Measurements from ENCODE around the gene SH3RF3.
A peak's percentile ranks its signal among the peaks of the same experiment; 100 is the strongest.

Gene SH3RF3

DNA sequence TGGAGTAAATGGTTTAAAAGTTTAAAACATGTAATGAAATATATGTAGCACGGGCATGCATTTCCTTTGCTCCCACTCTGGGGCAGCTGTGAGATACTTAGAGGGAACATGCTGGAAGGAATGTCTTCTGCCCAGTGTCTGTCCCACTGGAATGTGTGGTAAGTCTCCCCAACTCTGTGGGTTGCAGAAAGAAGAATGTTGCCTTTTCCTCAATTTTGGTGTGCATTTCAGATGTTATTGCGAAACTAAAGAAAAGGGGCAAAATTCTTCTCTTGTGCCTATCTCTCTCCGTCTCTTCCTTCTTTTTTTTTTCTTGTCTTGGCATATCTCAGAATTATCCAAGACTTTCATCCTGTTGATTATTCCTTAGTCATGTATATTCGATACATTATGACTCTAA is 201.1 kb downstream of the SH3RF3 start:
- ATAC-seq: no peak
- TF ChIP-seq TCF4 (CRISPR knock-in tag; IDR thresholded peaks at IDR 0.05; ENCODE audit: borderline replicate concordance) (no peak), SNAI2 (CRISPR knock-in tag; IDR thresholded peaks at IDR 0.05) (no peak), TOX (CRISPR knock-in tag; IDR thresholded peaks at IDR 0.05; ENCODE audit: borderline replicate concordance) (no peak), BACH2 (CRISPR knock-in tag; IDR thresholded peaks at IDR 0.05; ENCODE audit: borderline replicate concordance) (no peak), ZNF8 (CRISPR knock-in tag; IDR thresholded peaks at IDR 0.05) (no peak), ZFP3 (CRISPR knock-in tag; IDR thresholded peaks at IDR 0.05) (no peak), GLIS3 (CRISPR knock-in tag; IDR thresholded peaks at IDR 0.05) (no peak)
- TF ChIP-seq, protein P1, sequence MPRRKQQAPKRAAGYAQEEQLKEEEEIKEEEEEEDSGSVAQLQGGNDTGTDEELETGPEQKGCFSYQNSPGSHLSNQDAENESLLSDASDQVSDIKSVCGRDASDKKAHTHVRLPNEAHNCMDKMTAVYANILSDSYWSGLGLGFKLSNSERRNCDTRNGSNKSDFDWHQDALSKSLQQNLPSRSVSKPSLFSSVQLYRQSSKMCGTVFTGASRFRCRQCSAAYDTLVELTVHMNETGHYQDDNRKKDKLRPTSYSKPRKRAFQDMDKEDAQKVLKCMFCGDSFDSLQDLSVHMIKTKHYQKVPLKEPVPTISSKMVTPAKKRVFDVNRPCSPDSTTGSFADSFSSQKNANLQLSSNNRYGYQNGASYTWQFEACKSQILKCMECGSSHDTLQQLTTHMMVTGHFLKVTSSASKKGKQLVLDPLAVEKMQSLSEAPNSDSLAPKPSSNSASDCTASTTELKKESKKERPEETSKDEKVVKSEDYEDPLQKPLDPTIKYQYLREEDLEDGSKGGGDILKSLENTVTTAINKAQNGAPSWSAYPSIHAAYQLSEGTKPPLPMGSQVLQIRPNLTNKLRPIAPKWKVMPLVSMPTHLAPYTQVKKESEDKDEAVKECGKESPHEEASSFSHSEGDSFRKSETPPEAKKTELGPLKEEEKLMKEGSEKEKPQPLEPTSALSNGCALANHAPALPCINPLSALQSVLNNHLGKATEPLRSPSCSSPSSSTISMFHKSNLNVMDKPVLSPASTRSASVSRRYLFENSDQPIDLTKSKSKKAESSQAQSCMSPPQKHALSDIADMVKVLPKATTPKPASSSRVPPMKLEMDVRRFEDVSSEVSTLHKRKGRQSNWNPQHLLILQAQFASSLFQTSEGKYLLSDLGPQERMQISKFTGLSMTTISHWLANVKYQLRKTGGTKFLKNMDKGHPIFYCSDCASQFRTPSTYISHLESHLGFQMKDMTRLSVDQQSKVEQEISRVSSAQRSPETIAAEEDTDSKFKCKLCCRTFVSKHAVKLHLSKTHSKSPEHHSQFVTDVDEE (CRISPR knock-in tag; IDR thresholded peaks at IDR 0.05): no peak
- TF ChIP-seq, protein P2, sequence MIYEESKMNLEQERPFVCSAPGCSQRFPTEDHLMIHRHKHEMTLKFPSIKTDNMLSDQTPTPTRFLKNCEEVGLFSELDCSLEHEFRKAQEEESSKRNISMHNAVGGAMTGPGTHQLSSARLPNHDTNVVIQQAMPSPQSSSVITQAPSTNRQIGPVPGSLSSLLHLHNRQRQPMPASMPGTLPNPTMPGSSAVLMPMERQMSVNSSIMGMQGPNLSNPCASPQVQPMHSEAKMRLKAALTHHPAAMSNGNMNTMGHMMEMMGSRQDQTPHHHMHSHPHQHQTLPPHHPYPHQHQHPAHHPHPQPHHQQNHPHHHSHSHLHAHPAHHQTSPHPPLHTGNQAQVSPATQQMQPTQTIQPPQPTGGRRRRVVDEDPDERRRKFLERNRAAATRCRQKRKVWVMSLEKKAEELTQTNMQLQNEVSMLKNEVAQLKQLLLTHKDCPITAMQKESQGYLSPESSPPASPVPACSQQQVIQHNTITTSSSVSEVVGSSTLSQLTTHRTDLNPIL (CRISPR knock-in tag; IDR thresholded peaks at IDR 0.05; ENCODE audit: low read depth): no peak
- TF ChIP-seq, protein P3, sequence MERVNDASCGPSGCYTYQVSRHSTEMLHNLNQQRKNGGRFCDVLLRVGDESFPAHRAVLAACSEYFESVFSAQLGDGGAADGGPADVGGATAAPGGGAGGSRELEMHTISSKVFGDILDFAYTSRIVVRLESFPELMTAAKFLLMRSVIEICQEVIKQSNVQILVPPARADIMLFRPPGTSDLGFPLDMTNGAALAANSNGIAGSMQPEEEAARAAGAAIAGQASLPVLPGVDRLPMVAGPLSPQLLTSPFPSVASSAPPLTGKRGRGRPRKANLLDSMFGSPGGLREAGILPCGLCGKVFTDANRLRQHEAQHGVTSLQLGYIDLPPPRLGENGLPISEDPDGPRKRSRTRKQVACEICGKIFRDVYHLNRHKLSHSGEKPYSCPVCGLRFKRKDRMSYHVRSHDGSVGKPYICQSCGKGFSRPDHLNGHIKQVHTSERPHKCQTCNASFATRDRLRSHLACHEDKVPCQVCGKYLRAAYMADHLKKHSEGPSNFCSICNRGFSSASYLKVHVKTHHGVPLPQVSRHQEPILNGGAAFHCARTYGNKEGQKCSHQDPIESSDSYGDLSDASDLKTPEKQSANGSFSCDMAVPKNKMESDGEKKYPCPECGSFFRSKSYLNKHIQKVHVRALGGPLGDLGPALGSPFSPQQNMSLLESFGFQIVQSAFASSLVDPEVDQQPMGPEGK (CRISPR knock-in tag; IDR thresholded peaks at IDR 0.05; ENCODE audit: borderline replicate concordance): no peak

DNA sequence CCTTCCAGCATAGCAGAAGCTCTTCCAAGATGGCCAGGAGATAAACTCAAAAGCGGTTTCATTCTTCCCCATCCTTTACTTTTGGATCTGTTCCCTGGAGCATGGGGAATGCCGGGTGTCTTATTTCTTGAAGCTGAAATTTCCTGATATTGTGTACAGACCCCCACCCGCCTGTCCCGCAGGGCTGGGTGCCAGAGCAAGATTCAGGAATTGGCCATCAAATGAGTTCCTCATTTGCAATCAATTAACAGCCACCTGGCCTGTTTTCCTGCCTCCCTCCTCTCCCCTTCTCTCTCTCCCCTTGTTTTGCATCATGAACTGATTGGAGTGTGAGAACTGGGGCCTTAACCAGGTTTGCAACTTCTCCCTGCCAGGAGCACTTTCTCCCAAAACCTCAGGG is 202.1 kb downstream of the SH3RF3 start:
- no peak for TF ChIP-seq OSR1 (CRISPR knock-in tag; IDR thresholded peaks at IDR 0.05)
- TF ChIP-seq ESRRG (CRISPR knock-in tag; IDR thresholded peaks at IDR 0.05): no peak
- TF ChIP-seq ZNF70 (CRISPR knock-in tag; IDR thresholded peaks at IDR 0.05): no peak
- no peak for TF ChIP-seq ZFP30 (CRISPR knock-in tag; IDR thresholded peaks at IDR 0.05)
- TF ChIP-seq PPARA (CRISPR knock-in tag; IDR thresholded peaks at IDR 0.05; ENCODE audit: borderline replicate concordance): no peak
- TF ChIP-seq BACH2 (CRISPR knock-in tag; IDR thresholded peaks at IDR 0.05; ENCODE audit: borderline replicate concordance): no peak
- no peak for TF ChIP-seq RARB (CRISPR knock-in tag; IDR thresholded peaks at IDR 0.05)
- TF ChIP-seq TCF4 (CRISPR knock-in tag; IDR thresholded peaks at IDR 0.05; ENCODE audit: borderline replicate concordance): no peak

DNA sequence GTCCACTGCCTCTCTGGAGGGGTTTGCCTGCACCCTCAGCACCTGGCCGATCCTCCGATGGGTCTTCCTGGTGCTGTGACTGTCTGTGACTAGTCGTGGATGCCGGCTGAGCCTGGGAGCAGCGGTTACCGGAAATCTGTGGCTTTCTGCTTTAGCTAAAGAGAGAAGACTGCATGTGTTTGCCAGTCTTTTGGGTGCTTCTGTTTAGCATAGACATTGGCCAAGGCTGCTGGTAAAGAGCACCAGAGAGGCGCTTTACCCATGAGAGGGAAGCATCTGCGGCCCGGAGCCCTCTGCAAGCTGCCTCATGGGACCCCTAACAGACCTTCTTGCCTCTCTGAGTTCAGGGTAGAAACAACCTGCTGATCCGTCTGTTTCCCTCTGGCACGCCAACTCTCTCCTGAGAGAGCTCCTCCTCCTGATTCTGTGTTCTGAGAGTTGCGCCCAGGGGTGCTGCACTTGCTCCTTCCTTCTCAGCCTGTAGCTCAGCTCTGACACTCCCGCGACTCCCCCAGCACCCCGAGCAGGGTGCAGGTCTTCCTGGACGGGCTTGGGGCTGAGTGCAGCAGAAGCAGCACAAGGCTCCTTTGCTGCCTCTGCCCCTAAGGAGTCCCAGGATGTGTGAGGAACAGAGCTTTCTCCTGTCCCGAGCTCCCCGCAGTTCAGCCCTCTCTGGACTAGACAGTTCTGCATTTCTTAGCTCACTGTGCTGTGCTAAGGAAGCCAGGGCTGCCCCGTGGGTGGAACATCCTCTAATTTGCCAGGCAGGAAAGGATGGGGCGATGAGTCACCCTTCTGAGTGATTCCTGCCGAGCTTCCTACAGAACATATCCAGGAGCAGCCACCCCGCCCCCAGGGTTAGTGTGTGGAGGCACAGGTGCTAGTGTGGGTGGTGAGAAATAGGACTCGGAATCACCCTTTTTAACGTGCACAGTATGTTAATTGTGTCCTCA is 203.2 kb downstream of the SH3RF3 start:
- ATAC-seq: peak; percentile 96
- TF ChIP-seq ZNF70 (CRISPR knock-in tag; IDR thresholded peaks at IDR 0.05): no peak
- TF ChIP-seq TOX (CRISPR knock-in tag; IDR thresholded peaks at IDR 0.05; ENCODE audit: borderline replicate concordance): no peak
- TF ChIP-seq ZNF565 (CRISPR knock-in tag; conservative IDR thresholded peaks at IDR 0.05; ENCODE audit: low read depth): no peak
- TF ChIP-seq, protein P4, sequence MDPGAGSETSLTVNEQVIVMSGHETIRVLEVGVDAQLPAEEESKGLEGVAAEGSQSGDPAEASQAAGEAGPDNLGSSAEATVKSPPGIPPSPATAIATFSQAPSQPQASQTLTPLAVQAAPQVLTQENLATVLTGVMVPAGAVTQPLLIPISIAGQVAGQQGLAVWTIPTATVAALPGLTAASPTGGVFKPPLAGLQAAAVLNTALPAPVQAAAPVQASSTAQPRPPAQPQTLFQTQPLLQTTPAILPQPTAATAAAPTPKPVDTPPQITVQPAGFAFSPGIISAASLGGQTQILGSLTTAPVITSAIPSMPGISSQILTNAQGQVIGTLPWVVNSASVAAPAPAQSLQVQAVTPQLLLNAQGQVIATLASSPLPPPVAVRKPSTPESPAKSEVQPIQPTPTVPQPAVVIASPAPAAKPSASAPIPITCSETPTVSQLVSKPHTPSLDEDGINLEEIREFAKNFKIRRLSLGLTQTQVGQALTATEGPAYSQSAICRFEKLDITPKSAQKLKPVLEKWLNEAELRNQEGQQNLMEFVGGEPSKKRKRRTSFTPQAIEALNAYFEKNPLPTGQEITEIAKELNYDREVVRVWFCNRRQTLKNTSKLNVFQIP (CRISPR knock-in tag; IDR thresholded peaks at IDR 0.05; ENCODE audit: borderline replicate concordance, low read depth): no peak

More for the DNA sequence above, 202.1 kb downstream of the SH3RF3 start:
- ATAC-seq: no peak

DNA sequence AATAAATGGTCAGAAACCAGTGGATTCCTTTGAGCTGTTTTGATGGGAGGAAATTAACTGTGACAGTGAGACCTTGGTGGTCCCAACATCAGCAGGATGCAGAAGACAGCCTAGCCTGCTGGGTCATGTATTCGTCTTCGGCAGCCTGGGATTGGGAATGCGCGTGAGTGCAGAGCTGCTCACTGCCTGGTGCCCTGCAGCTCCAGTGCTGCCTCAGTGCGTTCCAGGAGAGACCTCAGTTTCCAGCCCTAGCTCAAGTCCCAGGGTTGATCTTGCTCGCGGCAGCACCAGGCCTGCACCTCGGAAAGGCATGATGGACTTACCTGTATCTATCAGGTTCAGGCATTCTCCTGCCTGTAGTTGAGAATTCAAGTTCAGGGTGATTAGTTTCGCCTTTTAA is 203.9 kb downstream of the SH3RF3 start:
- no peak; the same call in 2 of the 3 replicates for ATAC-seq
- no peak for TF ChIP-seq ZNF565 (CRISPR knock-in tag; conservative IDR thresholded peaks at IDR 0.05; ENCODE audit: low read depth)
- TF ChIP-seq ZNF8 (CRISPR knock-in tag; IDR thresholded peaks at IDR 0.05): no peak
- TF ChIP-seq, protein P1 (CRISPR knock-in tag; IDR thresholded peaks at IDR 0.05): no peak
- no peak for TF ChIP-seq OSR1 (CRISPR knock-in tag; IDR thresholded peaks at IDR 0.05)
- no peak for TF ChIP-seq ZNF70 (CRISPR knock-in tag; IDR thresholded peaks at IDR 0.05)
- no peak for TF ChIP-seq ZFP3 (CRISPR knock-in tag; IDR thresholded peaks at IDR 0.05)
- TF ChIP-seq TCF4 (CRISPR knock-in tag; IDR thresholded peaks at IDR 0.05; ENCODE audit: borderline replicate concordance): no peak
- no peak for TF ChIP-seq ARNTL (CRISPR knock-in tag; IDR thresholded peaks at IDR 0.05; ENCODE audit: borderline replicate concordance, low read depth)
- TF ChIP-seq, protein P3 (CRISPR knock-in tag; IDR thresholded peaks at IDR 0.05; ENCODE audit: borderline replicate concordance): no peak
- TF ChIP-seq ZFP30 (CRISPR knock-in tag; IDR thresholded peaks at IDR 0.05): no peak
- TF ChIP-seq RARB (CRISPR knock-in tag; IDR thresholded peaks at IDR 0.05): no peak

Data from SK-N-SH treated with all-trans-retinoic acid at 6 μM for 48 hours (cell line).